Measurements from ENCODE around the gene DCHS1.

DCHS1 gene

DNA sequence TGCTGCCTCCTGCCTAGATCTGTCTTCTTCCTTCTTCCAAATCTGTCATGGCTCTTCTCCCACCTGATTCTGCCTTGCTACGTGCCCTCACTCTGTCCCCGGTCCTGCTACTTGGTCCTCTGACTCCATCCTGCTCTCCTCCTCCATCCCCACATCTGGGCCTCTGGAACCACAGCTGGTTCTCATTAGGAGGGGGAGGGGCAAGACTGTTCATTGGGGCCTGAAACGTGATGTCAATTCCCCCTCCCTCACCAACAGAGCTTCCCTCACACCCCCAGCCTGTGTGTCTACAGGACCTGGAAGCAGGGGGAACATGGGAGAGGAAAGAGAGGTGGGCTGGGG, 9.1 kb downstream of the DCHS1 start:
- no peak for DNase-seq (ENCODE audit: low read depth in 3 of 3)

DNA sequence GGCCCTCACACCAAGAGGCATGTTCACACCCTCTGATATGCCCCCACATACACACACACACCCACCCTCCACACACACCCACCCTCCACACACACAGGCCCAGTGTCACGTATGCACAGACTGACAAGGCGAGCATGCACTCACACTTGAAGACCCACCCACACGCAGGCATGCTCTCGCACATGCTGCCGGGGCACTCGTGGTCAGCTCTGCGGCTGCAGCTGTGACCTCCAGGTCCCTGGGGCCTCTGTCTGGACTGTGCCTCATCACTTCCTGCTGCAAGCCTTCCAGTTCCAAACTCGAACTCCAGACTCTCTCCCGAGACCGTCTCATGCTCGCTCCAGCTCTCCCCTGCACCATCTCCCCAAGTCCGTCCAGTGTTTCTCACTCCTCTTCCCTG, 9.5 kb downstream of the DCHS1 start:
- no peak for DNase-seq (ENCODE audit: low read depth in 3 of 3)

DNA sequence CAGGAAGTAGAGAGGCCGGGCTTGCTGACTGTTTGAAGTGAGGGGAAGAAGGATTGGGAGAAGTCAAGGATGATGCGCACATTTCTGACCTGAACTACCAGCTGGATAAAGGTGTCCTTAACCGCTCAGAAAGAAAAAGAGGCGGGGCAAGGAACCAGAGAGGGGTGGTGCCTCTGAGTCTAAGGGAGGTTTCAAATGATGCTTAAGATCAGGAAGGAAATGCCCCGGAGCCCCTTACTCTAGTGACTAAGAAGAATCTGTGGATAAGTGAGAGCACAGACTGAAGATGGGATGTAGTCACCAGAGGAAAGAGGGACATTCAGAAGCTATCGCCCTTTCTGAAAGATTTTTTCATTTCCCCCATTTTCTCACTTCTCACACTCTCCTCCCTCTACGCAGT, 12.7 kb downstream of the DCHS1 start:
- no peak for DNase-seq (ENCODE audit: low read depth in 3 of 3)

DNA sequence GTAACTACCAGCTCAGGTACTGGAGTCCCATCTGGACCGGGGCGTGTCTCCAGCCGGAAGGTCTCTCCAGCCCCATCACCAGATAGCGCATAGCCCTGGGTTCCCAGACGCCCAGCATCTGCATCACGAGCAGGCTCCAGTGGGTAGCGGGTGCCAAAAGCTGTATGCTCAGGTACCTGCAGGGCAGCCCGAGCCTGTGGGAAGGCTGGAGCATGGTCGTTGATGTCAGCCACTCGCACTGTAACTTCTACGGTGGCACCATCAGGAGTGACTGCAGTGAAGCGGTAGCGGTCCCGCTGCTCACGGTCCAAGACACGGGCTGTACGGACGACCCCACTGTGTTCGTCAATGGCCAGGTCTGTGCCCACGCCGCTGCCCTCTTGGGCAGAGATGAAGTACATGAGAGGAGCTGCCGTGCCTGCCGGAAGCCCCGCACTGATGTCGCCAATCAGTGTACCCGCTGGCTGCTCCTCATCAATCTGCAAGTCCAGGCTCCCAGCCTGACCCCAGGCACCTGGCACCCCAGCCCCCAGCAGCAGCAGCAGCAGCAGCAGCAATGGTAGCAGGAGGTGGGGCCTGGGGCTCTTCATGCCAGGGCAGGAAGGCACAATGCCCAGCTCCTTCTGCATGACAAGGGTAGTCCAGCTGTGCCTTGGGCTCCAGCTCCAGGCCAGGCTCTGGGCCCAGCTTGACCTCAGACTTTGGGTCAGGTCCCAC, 14.5 kb downstream of the DCHS1 start:
- DNase-seq (ENCODE audit: low read depth in 3 of 3): no peak

DNA sequence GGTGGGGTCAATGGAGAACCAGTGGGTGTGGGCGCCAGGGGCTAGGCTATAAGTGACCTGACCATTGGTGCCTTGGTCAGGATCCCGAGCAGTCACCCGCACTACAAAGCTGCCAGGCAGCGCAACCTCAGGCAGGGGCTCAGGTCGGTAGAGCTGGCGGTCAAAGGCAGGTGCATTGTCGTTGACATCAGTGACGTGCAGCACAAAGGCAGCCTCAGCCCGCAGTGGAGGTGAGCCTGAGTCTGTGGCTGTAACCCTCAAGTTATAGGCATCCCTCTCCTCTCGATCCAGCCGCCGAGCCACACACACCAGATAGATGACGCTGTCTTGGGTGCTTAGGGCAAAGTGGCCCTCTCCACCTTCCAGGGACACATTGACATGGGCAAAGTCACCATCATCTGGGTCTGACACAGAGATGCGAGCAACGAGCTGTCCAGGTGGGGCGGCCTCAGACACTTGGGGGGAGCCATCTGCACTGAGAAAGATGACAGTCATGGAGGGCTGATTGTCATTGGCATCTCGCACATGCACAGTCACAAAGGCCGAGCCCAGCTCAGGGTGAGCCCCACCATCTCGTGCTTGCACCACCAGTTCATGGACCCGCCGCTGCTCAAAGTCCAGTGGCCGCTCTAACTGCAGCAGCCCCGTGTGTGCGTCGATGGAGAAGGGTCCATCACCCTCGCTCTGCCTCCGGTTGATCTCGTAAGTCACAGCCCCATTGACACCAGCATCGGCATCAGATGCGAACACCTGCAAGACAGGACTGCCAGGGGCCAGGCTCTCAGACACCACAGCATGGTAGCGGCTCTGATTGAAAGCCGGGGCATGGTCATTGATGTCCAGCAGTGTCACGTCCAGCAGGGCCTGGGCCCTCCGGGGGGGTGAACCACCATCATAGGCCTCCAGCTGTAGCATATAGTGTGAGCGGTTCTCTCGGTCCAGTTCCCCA, 15.3 kb downstream of the DCHS1 start:
- DNase-seq (ENCODE audit: low read depth in 3 of 3): no peak

DNA sequence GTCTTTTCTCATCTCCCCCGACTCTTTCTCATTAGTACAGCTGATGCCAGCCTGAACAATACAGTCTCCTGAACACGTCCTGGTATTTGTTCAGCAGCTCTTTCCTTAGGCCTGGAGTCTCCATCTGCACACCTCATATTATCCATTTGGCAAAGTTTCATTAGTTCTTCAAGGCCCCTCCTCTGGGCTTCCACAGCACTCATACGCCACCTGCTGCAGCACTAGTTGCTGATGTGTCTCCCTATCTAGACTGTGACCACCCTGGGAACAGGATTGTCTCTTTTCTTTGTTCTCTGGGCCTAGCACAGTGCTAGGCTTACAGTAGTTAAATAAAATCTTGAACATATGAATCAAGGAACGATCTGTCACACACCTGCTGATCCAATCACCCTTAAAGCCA, 17.2 kb downstream of the DCHS1 start:
- no peak for DNase-seq (ENCODE audit: low read depth in 3 of 3)

DNA sequence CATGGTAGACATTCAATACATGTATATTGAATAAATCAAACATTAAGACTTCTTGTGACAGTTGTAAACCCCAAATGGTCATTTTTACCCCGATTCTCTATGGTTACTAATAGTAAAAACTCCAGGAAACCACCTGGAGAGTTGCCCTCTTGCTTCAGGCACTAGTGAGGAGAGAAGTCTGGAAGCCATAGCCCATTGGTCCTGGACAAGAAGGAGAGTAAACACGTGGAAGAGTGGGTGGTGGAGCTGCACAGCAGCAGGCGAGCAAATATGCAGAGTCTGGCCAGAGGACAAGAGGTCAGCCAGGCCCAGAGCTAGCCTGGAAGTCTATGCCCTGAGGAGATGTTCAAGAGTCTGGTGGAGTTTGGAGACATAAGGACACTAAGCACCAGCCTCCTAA, 17.7 kb downstream of the DCHS1 start:
- DNase-seq (ENCODE audit: low read depth in 3 of 3): no peak

DNA sequence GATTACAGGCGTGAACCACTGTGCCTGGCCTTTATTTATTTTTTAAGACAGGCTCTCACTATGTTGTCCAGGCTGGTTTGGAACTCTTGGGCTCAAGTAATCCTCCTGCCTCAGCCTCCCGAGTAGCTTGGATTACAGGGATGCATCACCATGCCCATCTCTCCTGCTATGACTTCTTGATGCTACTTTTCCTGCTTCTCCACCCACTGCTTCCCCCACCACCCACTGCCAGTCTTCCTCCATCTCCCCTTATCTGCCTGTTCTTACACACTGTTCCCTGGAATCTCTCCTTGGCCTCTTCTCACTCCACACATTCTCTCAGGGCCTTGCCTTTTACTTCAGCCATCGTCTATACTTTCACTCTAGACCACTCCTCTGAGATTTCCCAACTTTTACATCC, 19.1 kb downstream of the DCHS1 start:
- no peak for DNase-seq (ENCODE audit: low read depth in 3 of 3)

DNA sequence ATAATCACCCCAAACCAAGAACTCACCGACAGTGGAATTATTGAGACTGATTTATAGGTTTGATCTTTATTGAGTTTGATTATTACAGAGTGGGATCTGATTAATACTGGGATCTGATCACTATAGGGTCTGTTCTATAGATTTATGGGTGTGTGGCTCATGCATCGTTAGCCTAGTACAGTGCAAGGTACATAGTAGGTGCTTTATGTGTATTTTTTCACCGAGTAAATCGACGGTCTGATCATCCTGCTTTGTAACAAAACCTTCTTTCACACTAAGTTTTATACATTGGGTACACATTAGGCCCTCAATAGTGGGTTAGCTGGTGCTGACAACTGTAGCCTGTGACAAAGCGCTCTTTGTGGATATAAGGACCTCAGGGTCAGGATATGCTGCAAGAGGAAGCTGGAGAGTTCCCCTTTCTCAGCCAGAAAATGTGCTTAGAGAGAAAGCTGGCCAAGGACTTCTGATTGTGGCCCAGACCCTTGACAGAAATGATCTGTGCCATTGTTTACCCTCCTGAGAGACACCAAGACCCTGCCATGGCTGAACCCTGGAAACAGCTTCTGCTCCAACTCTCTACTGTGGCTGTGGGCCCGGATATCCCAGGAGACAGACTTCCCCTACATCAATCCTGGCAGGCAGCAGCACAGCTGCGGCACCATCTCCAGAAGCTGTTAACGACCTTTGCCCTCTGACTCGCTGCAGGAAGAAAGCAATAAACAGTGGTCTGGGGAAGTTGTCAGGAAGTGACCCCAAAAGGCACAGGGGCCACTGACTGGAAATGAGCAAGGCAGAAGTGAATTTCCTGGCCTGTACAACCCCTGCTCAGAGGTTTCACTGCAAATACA, 20.3 kb downstream of the DCHS1 start:
- DNase-seq (ENCODE audit: low read depth in 3 of 3): no peak

DNA sequence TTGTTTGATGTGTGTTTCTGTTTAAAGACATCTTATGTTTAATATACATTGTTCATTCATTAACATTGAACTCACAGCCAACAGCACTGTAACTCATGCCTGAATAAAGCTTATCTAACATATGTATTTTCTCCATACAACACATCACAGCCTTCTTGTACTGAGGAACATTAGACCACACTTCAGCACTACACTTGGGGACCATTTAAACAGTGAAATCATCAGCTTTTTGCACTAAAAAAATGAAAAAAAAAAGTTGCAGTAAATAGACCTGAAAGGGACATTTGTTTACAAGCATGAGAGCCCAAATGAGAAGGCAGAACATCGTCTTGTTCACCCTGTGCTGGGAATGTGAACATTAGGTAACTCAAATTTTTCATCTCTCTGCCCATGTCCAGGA, 21.1 kb downstream of the DCHS1 start:
- DNase-seq (ENCODE audit: low read depth in 3 of 3): no peak

DNA sequence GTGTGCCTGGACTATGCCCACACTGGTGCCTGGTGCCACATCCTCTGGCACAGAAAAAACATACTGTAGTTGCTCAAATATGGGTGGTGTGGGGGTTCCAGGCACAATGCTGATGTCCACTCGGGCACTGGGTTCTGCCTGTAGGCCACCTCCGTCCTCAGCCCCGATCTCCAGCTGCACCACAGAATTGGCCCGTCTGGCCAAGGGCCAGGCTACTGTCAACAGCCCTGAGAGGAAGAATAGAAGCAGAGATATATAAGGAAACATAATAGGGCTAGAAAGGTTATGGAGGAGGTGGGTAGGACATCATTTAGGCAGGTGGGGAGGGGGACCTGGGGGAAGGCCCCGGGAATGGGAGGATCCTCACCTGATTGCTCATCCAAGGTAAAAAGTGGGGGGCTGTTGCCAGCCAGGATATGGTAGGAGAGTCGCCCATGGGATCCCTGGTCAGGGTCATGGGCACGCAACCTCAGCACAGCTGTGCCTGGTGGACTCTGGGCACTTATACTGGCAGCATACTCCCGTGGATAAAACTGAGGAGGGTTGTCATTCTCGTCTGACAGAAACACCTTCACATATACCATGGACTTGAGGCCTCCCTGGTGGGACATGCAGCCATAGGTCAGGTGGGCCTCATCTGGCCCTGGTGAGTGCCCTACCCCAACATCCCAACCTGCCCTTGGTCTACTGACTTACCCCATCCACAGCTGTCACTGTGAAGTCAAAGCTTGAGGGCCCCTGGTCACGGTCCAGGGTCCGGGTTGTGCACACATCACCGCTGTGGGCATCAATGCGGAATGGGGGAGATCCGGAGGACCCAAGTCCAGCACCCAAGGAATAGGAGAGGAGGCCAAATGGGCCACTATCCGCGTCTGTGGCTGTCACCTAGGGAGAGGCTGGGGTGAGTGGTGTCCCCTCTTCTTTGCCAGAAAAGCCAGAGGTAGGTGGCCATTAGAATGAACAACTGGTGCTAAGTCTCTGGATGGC, 21.9 kb downstream of the DCHS1 start:
- no peak for DNase-seq (ENCODE audit: low read depth in 3 of 3)

DNA sequence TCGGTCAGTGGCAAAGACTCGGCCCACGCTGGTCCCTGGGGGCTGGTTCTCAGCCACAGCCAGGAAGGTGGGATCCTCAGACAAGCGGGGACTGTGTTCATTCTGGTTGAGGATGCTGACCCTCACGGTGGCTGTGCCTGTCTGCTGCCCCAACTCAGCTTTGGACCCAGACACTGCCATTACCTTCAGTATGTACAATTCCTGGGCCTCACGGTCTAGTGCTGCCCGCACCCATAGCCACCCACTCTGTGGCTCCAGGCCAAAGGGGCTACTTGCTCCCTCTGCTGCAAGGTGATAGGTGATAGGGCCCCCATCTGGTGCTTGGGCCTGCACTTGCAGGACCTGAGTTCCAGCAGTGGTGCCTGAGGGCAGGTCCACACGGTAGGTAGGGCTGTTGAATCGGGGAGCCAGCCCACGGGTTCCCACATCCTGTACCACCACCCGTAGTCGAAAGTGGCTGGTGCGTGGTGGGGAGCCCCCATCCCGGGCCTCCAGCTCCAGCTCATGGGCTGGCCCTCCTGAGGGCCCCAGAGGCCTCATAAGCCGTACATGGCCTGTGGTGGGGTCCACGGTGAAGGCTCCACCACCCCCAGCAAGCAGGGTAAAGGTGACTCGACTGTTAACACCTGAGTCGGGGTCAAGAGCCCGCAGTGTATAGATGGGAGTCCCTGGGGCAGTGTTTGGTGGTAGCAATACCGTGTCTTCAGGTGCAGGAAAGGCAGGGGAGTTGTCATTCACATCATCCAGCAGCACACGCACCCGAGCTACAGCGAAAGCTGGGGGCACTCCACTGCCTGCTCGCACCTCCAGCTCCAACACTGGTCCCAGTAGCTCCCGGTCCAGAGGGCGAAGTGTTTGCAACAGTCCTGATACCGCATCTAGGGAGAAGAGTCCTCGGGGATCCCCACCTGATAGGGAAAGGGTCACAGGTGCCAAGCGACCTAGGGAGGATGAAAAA, 23.2 kb downstream of the DCHS1 start:
- no peak for DNase-seq (ENCODE audit: low read depth in 3 of 3)

DNA sequence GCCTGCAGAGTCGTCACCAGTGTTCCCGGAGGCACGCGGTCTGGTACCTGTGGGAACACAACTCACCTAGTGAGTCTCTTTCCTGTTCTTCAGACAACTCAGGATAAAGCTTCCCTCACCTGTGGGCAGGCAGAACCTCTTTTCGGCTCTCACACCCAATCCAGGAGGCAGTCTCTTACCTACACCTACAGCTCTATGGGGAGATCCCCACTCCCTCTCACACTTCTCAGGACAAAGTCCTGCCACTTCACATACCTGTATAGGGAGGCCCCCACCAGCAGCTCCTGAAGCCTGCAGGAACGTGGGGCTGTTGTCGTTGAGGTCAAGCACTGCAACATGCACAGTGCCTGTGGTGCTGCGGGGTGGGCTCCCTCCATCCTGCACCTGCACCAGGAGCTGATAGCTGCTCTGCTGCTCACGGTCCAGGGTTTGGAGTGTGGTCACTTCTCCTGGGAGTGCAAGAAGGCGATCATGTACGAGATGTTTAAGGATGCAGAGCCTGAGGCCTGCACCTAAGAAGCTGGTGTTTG, 24.2 kb downstream of the DCHS1 start:
- no peak for DNase-seq (ENCODE audit: low read depth in 3 of 3)

DNA sequence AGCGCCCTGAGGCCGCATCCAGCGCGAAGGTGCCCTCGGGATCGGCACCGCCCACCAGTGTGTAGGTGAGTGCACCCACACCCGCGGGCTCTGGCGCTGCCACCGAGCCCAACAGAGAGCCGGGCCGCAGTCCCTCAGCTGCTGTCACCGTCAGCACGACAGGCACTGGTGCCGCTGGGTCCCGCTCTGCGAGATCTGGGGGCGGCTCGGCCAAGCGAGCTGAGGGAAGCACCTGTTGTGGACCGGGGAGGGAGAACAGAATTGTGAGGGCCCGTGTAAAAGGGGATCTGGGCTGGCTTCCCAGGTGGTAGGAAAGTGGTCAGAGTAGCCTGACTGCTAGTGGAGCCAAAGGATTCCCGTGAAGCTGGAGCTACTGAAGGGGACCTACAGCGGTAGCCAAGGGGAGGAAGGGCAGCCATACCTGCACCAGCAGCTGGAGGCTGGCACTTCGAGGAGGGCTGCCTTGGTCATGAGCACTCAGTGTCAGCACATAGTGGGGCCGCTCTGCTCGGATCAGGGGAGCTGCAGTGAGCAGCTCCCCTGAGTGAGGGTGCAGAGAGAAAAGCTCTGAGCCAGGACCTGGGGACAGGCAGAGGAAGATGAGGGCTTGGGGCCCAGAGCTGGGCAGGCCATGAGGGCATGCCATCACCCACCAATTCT, 24.8 kb downstream of the DCHS1 start:
- DNase-seq (ENCODE audit: low read depth in 3 of 3): no peak

DNA sequence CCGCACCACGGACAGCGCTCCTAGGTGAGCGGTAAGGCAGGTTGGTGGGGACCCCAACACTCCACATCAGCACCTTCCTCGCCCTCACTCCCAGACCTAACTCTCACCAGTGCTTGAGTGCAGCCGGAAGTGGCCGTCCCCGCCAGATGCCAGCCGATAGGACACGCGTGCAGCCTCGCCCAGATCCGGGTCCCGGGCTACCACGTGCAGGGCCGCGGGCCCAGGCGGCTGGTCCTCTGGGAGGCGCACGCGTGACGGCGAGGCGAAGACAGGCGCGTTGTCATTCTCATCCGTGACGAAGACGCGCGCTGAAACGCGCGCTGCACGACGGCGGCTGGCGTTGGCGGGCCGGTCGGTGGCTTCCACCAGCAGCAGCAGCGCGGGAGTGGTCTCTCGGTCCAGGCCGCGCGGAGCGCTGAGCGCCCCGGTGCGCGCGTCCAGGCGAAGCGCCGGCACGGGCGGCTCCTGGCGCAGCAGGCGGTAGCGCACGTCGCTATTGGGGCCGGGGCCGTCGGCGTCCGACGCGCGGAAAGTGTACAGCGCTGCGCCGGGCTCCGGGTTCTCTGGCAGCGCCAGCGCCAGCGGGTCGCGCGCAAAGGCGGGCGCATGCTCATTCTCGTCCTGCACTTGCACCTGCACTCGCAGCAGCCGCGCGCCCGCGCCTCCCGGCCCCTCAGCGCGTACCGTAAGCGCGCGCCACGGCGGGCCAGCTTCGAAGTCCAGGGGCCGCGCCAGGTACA, 25.5 kb downstream of the DCHS1 start:
- no peak for DNase-seq (ENCODE audit: low read depth in 3 of 3)

DNA sequence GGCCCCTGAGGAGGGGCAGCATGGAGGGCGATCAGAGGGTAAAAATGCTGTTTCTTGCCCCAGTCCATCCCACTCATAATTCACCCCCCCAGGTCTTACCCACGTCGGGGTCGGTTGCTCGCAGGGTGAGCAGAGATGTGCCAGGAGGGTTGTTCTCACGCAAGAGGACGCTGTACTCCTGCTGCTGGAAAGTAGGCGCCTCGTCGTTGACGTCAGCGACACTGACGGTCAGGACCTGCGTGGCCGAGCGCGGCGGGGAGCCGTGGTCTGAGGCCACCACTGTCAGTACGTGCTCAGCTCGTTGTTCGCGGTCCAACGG, 26.1 kb downstream of the DCHS1 start:
- DNase-seq (ENCODE audit: low read depth in 3 of 3): no peak

DNA sequence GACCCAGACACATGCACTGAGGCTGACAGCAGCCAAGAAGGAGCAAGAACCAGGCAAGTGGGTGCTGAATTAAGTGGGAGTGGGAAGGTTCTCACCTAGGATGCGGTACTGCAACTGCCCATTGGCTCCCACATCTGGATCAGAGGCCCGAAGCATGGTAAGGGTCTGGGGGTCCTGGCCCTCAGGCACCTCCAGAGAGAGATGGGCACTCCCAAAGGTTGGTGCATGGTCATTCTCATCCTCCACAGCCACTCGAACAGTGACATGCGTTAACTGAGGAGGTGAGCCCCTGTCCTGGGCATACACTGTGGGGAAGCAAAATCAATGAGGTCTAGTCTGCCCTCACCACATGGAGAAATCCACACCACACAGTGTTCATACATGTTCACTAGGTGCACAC, 27.1 kb downstream of the DCHS1 start:
- no peak for DNase-seq (ENCODE audit: low read depth in 3 of 3)

DNA sequence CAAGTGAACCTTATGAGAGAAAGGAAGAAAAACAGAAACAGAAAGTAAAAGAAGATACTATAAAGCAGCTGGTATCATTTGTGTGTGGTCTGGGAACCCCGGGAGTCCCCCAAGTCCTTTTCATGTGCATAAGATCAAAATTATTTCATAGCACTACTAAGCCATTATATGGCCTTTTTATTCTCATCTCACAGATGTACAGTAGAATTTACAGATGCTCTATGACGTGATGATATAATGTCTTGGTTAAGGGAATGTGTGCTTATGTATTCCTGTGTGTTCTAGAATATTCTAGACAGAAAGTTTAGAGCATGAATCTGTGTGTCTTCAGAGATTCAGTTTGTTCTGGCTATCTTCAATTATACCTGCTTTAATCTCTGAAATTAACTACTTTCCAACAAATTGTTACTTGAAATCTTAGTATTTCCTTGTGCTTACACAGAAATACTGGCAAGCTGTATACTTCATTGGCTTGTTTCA, 27.8 kb downstream of the DCHS1 start:
- DNase-seq (ENCODE audit: low read depth in 3 of 3): no peak
